ENCODE results near the gene OR52R1. TPM values are rescaled to one million over a fixed set of nuclear protein-coding genes. Genes with fewer than 3 reads are reported as not detected.

The OR52R1 gene
- total RNA-seq, 1 donor from 2014 or later, result not detected

GRCh38 chr11:4768094-4768493, 36.1 kb downstream of the OR52R1 start:
- Mint-ChIP-seq H3K4me1 (no peaks in the 10 kb centered on the region), H3K9me3 (no peaks in the 10 kb centered on the region), H3K27me3 (ENCODE audit: insufficient read depth, low read depth) (no peaks in the 10 kb centered on the region), H3K27ac (no peak overlapping the region), H3K36me3 (no peaks in the 10 kb centered on the region), H3K4me3 (no peak overlapping the region)
- no peak for DNase-seq (ENCODE audit: low spot score)
- H3K27ac ChIP-seq, result no peak overlapping the region
- no peak overlapping the region for H2AFZ ChIP-seq (replicated peaks)
- H4K20me1 ChIP-seq (ENCODE audit: low read depth), result no peaks in the 10 kb centered on the region
- no peaks in the 10 kb centered on the region for H3K9me3 ChIP-seq (ENCODE audit: low read depth)
- no peak overlapping the region for H3K9ac ChIP-seq
- no peaks in the 10 kb centered on the region for H3K36me3 ChIP-seq
- no peak for TF ChIP-seq CTCF (IDR thresholded peaks at IDR 0.05)
- no peak for TF ChIP-seq EZH2phosphoT487 (IDR thresholded peaks at IDR 0.05)
- no peak for TF ChIP-seq EZH2 (IDR thresholded peaks at IDR 0.05)
- H3K79me2 ChIP-seq (ENCODE audit: low read depth), result no peaks in the 10 kb centered on the region
- H3K4me3 ChIP-seq, result no peak overlapping the region
- H3K27me3 ChIP-seq, result no peaks in the 10 kb centered on the region
- no peak overlapping the region for H3K4me2 ChIP-seq
- H3K4me1 ChIP-seq, result no peaks in the 10 kb centered on the region
- no peaks in the 10 kb centered on the region for H3F3A ChIP-seq (ENCODE audit: low read depth)

- Histone ChIP-seq H3K79me2 (ENCODE audit: low read depth) (no peaks in the 10 kb centered on the region), H3K9ac (no peak overlapping the region), H3K4me2 (no peak overlapping the region), H3K36me3 (no peaks in the 10 kb centered on the region), H3F3A (ENCODE audit: low read depth) (no peaks in the 10 kb centered on the region), H3K27me3 (no peaks in the 10 kb centered on the region), H3K27ac (no peak overlapping the region), H4K20me1 (ENCODE audit: low read depth) (no peaks in the 10 kb centered on the region), H3K4me1 (no peaks in the 10 kb centered on the region), H3K9me3 (ENCODE audit: low read depth) (no peaks in the 10 kb centered on the region), H3K4me3 (no peak overlapping the region), H2AFZ (replicated peaks) (no peak overlapping the region)
- DNase-seq (ENCODE audit: low spot score), result no peak
- Mint-ChIP-seq H3K4me1 (no peaks in the 10 kb centered on the region), H3K4me3 (no peak overlapping the region), H3K27me3 (ENCODE audit: insufficient read depth, low read depth) (no peaks in the 10 kb centered on the region), H3K27ac (no peak overlapping the region), H3K36me3 (no peaks in the 10 kb centered on the region), H3K9me3 (no peaks in the 10 kb centered on the region)
- no peak for TF ChIP-seq EZH2 (IDR thresholded peaks at IDR 0.05)
- TF ChIP-seq EZH2phosphoT487 (IDR thresholded peaks at IDR 0.05), result no peak
- no peak for TF ChIP-seq CTCF (IDR thresholded peaks at IDR 0.05)
These were observed 37.6 kb downstream of the OR52R1 start for GRCh38 chr11:4766420-4767043.

- Mint-ChIP-seq H3K27ac (no peak overlapping the region), H3K27me3 (ENCODE audit: insufficient read depth, low read depth) (no peaks in the 10 kb centered on the region), H3K36me3 (no peaks in the 10 kb centered on the region), H3K4me1 (no peaks in the 10 kb centered on the region), H3K9me3 (no peaks in the 10 kb centered on the region), H3K4me3 (no peak overlapping the region)
- Histone ChIP-seq H4K20me1 (ENCODE audit: low read depth) (no peaks in the 10 kb centered on the region), H3K4me1 (no peaks in the 10 kb centered on the region), H3K4me3 (no peak overlapping the region), H3K36me3 (no peaks in the 10 kb centered on the region), H3F3A (ENCODE audit: low read depth) (no peaks in the 10 kb centered on the region), H3K9ac (no peak overlapping the region), H3K27ac (no peak overlapping the region), H2AFZ (replicated peaks) (no peak overlapping the region), H3K4me2 (no peak overlapping the region), H3K79me2 (ENCODE audit: low read depth) (no peaks in the 10 kb centered on the region), H3K27me3 (no peaks in the 10 kb centered on the region), H3K9me3 (ENCODE audit: low read depth) (no peaks in the 10 kb centered on the region)
- no peak for DNase-seq (ENCODE audit: low spot score)
- TF ChIP-seq EZH2phosphoT487 (IDR thresholded peaks at IDR 0.05) (no peak), CTCF (IDR thresholded peaks at IDR 0.05) (no peak), EZH2 (IDR thresholded peaks at IDR 0.05) (no peak)
These were observed 41.1 kb downstream of the OR52R1 start for GRCh38 chr11:4763096-4763495.

Small RNA genes within 50 kb of the gene (small RNA-seq; reads per million reads assigned to genes)
- gene RF00091, result not detected

Other genes with a start within 250 kb of the OR52R1 start
- not detected in 2 replicates for gene OR52I2, start 222.6 kb downstream of the OR52R1 start, total RNA-seq (ENCODE audit: low replicate concordance)
- not detected in 2 replicates for gene OR52I1, start 210.3 kb downstream of the OR52R1 start, total RNA-seq (ENCODE audit: low replicate concordance)
- gene TRIM68, start 196.1 kb downstream of the OR52R1 start, total RNA-seq (ENCODE audit: low replicate concordance), result 10.5 and 19.5 TPM in 2 replicates
- not detected in 2 replicates for gene OR51D1, start 166.9 kb downstream of the OR52R1 start, total RNA-seq (ENCODE audit: low replicate concordance)
- gene OR51E1, start 160.4 kb downstream of the OR52R1 start, total RNA-seq (ENCODE audit: low replicate concordance), result not detected in 2 replicates
- not detected in 2 replicates for gene OR51E2, start 106.5 kb downstream of the OR52R1 start, total RNA-seq (ENCODE audit: low replicate concordance)
- gene MMP26, start 99.6 kb downstream of the OR52R1 start, total RNA-seq (ENCODE audit: low replicate concordance), result not detected in 2 replicates
- not detected in 2 replicates for gene OR51F1, start 34.4 kb downstream of the OR52R1 start, total RNA-seq (ENCODE audit: low replicate concordance)
- not detected in 2 replicates for gene OR51F2, start 16.9 kb upstream of the OR52R1 start, total RNA-seq (ENCODE audit: low replicate concordance)
- not detected in 2 replicates for gene OR51S1, start 44.8 kb upstream of the OR52R1 start, total RNA-seq (ENCODE audit: low replicate concordance)
- gene OR51T1, start 77.5 kb upstream of the OR52R1 start, total RNA-seq (ENCODE audit: low replicate concordance), result not detected in 2 replicates
- not detected in 2 replicates for gene OR51A7, start 99.4 kb upstream of the OR52R1 start, total RNA-seq (ENCODE audit: low replicate concordance)
- not detected in 2 replicates for gene OR51G2, start 115.0 kb upstream of the OR52R1 start, total RNA-seq (ENCODE audit: low replicate concordance)
- not detected in 2 replicates for gene OR51G1, start 120.0 kb upstream of the OR52R1 start, total RNA-seq (ENCODE audit: low replicate concordance)
- not detected in 2 replicates for gene OR51A4, start 143.2 kb upstream of the OR52R1 start, total RNA-seq (ENCODE audit: low replicate concordance)
- not detected in 2 replicates for gene OR51A2, start 151.3 kb upstream of the OR52R1 start, total RNA-seq (ENCODE audit: low replicate concordance)
- gene OR51L1, start 190.5 kb upstream of the OR52R1 start, total RNA-seq (ENCODE audit: low replicate concordance), result not detected in 2 replicates
- not detected in 2 replicates for gene OR52J3, start 242.1 kb upstream of the OR52R1 start, total RNA-seq (ENCODE audit: low replicate concordance)

All from neural progenitor cell (in vitro differentiated cells).